Measurements from ENCODE around the gene COPS8. TPM values are rescaled to one million over a fixed set of nuclear protein-coding genes. Genes with fewer than 3 reads are reported as not detected.

COPS8 gene
- total RNA-seq, 4 donors from 2014 or later: 59.0 to 88.3 (median 77.7) TPM

DNA sequence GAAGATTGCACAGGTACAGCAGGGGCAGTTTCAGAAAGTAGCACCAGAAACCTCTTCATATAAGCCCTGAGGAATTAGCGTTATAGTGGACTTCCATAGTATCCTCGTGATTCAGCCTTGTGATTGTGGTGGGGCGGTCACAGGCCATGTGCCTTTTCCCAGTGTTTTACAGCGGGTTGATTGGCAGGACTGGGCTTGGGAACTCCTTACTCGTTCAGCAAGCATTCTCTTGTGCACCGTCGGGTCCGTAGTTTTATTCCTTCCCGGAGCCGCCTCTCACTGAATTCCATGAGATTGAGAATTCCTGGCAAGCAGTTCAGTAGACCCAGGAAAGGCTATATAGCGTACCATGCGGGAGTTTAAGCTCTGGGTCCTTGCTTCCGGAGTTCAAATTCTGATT, 5.2 kb downstream of the COPS8 start:
- 86% methylated on average over 13 of the region's 13 CpGs for WGBS

DNA sequence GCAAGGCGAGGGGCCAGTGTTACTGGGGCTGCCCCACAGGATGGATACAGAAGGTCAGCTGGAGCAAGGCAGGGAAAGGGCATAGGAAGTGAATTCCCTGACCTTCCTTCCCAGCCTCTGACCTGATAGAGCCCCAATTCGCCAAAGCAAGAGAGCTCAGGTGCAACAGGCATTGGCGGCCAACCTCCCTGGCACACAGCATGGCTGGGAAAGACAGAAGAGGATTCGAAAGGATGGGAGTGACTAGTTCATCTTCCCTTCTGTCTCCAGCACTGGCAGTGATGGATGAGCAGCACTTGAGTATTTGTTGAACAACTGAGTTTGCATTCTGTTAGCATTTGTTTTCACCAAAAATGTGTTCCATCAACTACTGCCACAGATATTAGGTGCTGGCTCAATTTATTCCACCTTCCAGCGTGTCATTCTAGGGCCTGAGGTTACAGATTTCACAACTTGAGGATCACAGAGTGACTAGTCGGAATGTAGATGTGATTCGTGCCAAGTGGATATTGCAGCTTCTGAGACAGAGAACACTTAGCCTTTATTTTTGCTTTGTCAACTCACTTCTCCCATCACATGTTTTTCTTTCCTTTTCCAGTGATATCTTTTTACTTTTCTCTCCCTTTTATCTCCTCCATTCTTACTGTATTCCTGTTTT, 6.2 kb downstream of the COPS8 start:
- H3K36me3 ChIP-seq: peaks cover 40% of the 10 kb centered on the region
- WGBS: 60% methylated on average over 7 of the region's 7 CpGs
- no peak for DNase-seq (ENCODE audit: low spot score in 2 of 2)
- no peak overlapping the region for H3K4me3 ChIP-seq
- peak overlapping the region; percentile 77 for H3K27ac ChIP-seq
- H3K4me1 ChIP-seq: peaks cover 46% of the 10 kb centered on the region
- H3K27me3 ChIP-seq: no peaks in the 10 kb centered on the region
- no peaks in the 10 kb centered on the region for H3K9me3 ChIP-seq
- TF ChIP-seq POLR2AphosphoS5 (IDR thresholded peaks at IDR 0.05) (peak in 2 of 3 donors; percentile 43 to 51), POLR2A (IDR thresholded peaks at IDR 0.05) (no peak), EP300 (IDR thresholded peaks at IDR 0.05) (no peak)

More for the DNA sequence above, 5.2 kb downstream of the COPS8 start:
- Histone ChIP-seq H3K36me3 (peaks cover 30% of the 10 kb centered on the region), H3K9me3 (no peaks in the 10 kb centered on the region), H3K27me3 (no peaks in the 10 kb centered on the region), H3K27ac (no peak overlapping the region), H3K4me1 (peaks cover 45% of the 10 kb centered on the region), H3K4me3 (no peak overlapping the region)
- no peak for DNase-seq (ENCODE audit: low spot score in 2 of 2)
- TF ChIP-seq EP300 (IDR thresholded peaks at IDR 0.05) (no peak), POLR2AphosphoS5 (IDR thresholded peaks at IDR 0.05) (no peak), CTCF (IDR thresholded peaks at IDR 0.05) (no peak), POLR2A (IDR thresholded peaks at IDR 0.05) (no peak)

- Histone ChIP-seq H3K27ac (peak overlapping the region; percentile 17), H3K27me3 (no peaks in the 10 kb centered on the region), H3K4me1 (peaks cover 44% of the 10 kb centered on the region), H3K36me3 (peaks cover 46% of the 10 kb centered on the region), H3K9me3 (no peaks in the 10 kb centered on the region), H3K4me3 (no peak overlapping the region)
- DNase-seq (ENCODE audit: low spot score in 2 of 2): no peak
- WGBS: 60% methylated on average over 5 of the region's 5 CpGs
- no peak for TF ChIP-seq CTCF (IDR thresholded peaks at IDR 0.05)
- no peak for TF ChIP-seq EP300 (IDR thresholded peaks at IDR 0.05)
- no peak for TF ChIP-seq POLR2AphosphoS5 (IDR thresholded peaks at IDR 0.05)
- TF ChIP-seq POLR2A (IDR thresholded peaks at IDR 0.05): no peak
Observed at GRCh38 chr2:237092506-237092905, 6.8 kb downstream of the COPS8 start.

- no peak for TF ChIP-seq POLR2A (IDR thresholded peaks at IDR 0.05)
- peak; percentile 20 for TF ChIP-seq CTCF (IDR thresholded peaks at IDR 0.05)
- Histone ChIP-seq H3K27ac (peak overlapping the region; percentile 17), H3K27me3 (no peaks in the 10 kb centered on the region), H3K36me3 (peaks cover 52% of the 10 kb centered on the region), H3K4me3 (no peak overlapping the region), H3K4me1 (peaks cover 41% of the 10 kb centered on the region), H3K9me3 (no peaks in the 10 kb centered on the region)
- 44% methylated on average over 9 of the region's 9 CpGs for WGBS
- DNase-seq (ENCODE audit: low spot score in 2 of 2): no peak
Observed at GRCh38 chr2:237092920-237093781, 7.5 kb downstream of the COPS8 start.

DNA sequence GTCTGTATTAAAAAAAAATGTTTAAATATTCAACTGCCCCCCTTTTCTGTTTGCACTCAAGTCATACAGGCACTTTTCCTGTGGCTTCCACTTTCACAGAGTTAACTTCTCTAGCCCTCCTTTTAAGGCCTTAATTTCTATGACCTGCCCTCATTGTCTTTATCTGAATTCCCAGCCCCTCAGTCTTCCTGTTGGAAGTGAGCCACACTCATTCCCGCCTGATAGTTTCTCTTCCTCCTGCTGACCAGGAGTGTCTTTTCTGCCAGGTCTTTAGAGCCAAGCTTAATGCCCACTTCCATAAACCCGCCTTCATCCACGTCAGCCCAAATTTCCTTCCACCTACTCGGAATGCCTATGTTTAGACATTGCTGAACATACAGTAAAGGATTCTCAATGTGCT, 10.5 kb downstream of the COPS8 start:
- Histone ChIP-seq H3K9me3 (no peaks in the 10 kb centered on the region), H3K4me3 (no peak overlapping the region), H3K36me3 (peaks cover 70% of the 10 kb centered on the region), H3K4me1 (peaks cover 45% of the 10 kb centered on the region), H3K27ac (peak overlapping the region; percentile 83), H3K27me3 (no peaks in the 10 kb centered on the region)
- TF ChIP-seq CTCF (IDR thresholded peaks at IDR 0.05): no peak
- no peak for TF ChIP-seq POLR2AphosphoS5 (IDR thresholded peaks at IDR 0.05)
- WGBS: 79% methylated on average over 4 of the region's 4 CpGs
- no peak for DNase-seq (ENCODE audit: low spot score in 2 of 2)
